NCI-H187 treated with DMSO at 0.1 percent for 48 hours (cell line): Measurements from ENCODE around the gene GTF3C6.
A peak's percentile ranks its signal among the peaks of the same experiment; 100 is the strongest.
"Not testable (repeated sequence)": the region's sequence is repeated elsewhere in the genome, so short reads cannot be mapped to it uniquely, and the experiment has no call there.

Source experiments
- DNase-seq: peaks from one replicate; lab custom pipeline; 2025; lab: John Stamatoyannopoulos, UW

GTF3C6 gene, protein sequence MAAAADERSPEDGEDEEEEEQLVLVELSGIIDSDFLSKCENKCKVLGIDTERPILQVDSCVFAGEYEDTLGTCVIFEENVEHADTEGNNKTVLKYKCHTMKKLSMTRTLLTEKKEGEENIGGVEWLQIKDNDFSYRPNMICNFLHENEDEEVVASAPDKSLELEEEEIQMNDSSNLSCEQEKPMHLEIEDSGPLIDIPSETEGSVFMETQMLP

DNA sequence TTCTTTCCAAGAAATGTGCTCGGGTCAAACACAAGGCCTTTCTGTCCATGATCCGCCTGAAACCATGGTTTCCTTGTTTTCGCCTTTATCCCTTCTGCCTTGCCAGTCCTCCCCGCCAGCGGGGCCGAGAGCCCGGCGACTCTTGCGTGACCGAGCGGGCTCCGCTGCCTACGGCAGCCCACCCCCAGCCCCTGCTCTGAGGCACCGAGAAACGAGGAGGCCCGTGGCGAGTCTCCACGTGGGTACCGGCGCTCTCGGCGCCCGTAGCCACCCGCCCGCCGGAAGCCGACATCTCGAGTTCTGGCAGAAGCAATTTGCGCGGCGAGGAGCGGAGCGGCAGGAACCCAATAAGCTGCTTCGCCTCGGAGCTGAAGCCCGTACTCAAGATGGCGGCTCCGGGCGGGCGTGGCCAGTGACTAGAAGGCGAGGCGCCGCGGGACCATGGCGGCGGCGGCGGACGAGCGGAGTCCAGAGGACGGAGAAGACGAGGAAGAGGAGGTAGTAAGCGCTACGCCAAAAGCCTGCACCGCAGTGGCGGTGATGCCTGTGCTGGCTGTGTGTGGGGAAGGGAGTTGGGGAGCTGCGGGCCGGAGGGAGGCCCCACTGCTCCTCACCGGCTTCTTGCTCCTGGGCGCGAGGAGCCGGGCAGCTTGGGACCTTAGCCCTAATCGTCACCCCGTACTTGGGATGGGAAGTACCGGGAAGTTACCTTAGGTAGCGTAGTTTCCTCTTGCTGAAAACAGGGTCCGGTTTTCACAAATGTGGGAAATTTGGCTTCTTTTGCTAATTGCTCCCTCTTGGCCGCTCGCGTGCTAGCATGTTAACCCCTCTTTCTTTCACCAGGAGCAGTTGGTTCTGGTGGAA lies at the start of gene GTF3C6:
Gene GTF3C6 (plus strand): TSS at position 378 of the 864 bp plus-strand sequence. CDS start 64 bp downstream, at position 442.
- peak; percentile 57 for DNase-seq

DNA sequence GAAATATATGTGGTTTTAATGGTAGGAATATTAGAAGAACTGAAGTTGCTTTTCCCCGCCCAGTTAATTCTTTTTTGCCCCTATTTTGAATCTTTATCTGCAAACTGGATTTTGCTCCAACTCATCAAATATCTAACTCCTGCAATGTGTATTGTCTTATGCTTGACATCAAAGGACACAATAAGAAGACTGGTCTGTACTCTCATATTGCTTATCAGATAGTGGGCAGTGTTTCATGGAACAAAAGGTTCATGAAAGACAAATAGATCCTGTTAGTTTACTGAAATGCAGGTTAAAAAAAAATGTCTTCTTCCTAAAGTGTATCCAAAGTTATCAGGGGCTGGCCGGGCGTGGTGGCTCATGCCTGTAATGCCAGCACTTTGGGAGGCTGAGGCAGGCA lies 27.7 kb upstream of the GTF3C6 start:
- no peak for DNase-seq

DNA sequence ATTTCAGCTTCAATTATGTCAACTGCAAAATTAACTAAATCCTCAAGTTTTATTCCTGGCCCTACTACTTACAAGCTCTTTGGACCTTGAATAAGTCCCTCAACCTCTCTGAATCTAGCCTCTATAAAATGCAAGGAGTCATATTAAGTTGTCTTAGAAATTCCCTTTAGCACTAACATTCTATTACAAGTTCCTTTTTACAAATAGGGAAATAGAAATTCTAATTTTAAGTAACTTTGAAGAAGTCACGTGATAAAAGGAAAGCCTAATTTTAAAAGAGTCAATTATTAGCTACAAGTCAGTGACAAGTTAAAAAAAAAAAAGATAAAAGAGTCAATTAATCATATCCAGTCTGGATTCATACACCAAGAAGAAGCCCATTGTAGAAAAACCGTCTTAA lies 24.6 kb upstream of the GTF3C6 start:
- DNase-seq: no peak

DNA sequence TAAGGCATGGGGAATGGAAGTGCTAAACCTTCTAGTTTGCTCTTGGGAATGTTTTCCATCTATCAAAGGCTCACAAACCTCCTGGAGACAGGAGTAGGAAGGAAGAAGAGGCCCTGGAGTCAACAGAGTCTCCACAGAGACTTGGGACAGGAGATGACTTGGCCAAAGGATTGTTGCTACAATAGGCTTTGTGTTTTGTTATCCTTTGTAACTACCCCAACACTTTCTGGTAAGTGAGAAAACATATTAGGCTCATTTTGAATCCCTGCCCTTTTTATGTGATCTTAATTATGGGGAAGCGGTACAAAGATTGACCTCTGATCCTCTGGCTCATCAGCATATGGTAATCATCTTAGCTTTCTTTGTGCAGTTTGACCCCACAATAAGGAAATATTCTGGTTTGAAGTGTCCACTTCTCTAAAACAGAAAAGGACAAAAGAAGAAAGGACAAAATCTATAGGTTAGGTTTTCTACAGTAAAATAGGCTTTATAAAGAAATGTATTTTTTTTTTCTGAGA lies 24.1 kb upstream of the GTF3C6 start:
- DNase-seq: no peak

DNA sequence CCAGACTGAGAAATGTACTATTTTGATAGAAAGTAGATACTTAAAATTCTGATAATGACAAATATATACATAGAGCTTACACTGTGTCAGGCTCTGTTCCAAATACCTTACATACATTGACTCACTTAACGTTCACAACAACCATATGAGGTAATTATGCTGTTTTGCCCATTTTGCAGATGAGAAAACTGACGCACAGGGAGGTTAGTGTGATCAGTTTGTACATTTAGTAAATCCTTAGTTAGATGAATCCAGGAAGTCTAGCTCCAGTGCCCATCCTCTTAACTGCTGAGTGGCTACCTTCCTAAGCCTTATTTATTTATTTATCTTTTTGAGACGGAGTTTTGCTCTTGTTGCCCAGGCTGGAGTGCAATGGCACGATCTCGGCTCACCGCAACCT lies 23.3 kb upstream of the GTF3C6 start:
- DNase-seq: no peak

DNA sequence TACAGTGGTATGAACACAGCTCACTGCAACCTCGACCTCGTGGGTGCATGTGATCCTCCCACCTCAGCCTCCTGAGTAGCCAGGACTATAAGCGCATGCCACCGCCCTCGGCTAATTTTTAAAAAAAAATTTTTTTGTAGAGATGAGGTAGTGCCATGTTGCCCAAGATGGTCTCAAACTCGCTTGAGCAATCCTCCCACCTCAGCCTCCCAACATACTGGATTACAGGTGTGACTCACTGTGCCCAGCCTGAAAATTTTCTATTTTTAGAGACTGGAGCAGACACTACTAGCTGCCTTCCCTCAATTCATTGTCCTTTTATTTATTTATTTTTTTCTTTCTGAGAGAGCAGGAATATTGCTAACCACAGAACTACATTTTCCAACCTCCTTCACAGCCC lies 20.3 kb upstream of the GTF3C6 start:
- no peak for DNase-seq

DNA sequence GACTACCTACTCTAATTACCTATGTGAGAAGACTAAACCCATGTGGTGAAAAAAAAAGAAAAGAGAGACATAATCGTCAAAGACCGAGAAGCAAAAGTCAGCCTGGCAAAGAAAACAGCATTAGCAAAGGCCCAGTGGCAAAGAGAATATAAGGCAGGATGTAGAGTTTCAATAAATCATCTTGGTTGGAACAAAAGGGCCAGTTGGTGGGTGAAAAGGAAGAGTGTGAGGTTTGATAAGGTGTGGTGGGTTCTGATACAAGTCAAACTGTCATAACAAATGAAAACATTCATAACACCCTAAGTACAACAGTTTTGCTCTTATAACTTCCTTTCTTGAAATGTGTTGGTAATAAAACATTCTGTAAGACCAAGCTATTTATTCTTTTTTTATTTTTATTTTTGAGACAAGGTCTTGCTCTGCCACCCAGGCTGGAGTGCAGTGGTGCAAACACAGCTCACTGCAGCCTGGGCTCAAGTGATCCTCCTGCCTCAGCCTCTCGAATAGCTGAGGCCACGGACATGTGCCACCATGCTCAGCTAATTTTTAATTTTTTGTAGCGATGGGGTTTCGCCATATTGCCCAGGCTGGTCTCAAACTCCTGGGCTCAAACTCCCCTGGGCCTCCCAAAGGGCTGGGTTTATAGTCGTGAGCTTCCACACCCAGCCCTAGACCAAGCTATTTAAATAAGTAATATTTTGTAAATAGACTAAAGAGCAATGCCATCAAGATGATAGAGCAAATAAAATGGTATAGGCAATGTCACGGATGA lies 18.9 kb upstream of the GTF3C6 start:
- DNase-seq: no peak

DNA sequence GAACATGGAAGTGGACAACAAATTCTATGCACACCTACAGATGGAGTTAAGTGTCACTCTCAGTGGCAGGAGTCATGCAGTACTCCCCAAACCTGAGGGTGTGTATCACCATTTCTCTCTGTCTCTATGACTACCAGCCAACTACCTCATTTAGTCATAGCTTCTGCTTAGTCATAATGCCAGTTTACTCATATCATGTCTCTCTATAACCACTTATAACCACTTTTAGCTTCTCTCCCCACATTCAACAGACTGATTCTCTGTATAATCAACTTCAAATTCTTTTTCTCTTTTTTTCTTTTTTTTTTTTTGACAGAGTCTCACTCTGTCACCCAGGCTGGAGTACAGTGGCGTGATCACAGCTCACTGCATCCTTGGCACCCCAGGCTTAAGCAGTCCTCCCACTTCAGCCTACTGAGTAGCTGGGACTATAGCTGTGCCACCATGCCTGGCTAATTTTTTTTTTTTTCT lies 13.8 kb upstream of the GTF3C6 start:
- DNase-seq: no peak

DNA sequence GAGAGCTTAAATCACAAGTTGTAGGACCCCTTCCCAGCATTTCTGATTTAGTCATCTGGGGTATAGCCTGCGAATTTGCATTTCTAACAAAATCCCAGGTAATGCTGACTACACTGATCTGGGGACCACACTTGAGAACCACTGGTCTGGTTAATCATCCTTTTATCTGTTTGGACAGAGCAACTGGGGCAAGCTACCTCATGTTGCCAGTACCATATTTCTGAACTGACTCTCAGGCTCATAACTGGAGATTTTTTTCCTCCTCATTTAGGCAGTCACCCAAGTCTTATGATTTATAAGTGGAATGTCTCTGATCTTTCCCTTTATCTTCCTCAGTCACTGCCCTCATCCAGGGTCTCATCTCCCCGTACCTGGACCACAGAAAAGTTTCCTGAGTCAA lies 12.0 kb upstream of the GTF3C6 start:
- DNase-seq: no peak

DNA sequence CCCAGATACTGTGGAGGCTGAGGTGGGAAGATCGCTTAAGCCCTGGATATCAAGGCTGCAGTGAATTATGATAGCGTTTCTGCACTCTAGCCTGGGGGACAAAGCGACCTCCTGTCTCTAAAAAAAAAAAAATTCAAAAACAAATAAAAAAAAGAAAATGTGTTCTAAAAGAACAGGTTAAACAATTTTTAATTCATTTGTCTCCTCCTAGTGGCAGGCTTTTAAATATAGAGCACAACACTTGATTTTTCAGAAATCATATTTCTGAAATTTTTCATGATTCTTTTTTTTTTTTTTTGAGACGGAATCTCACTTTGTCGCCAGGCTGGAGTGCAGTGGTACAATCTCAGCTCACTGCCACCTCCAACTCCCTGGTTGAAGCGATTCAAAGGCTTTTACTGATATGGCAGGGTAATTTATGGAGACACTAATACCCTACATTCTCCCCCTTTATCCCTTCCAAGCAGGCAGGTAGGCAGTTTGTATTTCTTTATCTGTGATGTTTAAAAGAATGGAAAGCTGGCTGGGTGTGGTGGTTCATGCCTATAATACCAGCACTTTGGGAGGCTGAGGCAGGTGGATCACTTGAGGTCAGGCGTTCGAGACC lies 8.7 kb upstream of the GTF3C6 start:
- DNase-seq: no peak

DNA sequence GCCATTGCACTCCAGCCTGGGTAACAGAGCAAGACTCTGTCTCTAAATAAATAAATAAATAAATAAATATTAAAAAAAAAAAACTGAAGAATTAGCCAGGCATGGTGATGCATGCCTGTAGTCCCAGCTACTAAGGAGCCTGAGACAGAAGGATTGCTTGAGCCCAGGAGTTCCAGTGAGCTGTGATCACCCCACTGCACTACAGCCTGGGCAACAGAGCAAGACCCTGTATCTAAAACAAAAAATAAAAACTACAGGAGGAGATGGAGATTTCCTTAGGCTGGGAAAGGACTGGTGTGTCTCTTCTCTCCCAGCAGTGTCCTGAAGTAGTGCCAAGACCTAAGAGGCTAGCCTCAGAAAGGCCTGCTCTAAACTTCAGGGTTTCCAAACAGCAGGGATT lies 8.1 kb upstream of the GTF3C6 start:
- DNase-seq: no peak

DNA sequence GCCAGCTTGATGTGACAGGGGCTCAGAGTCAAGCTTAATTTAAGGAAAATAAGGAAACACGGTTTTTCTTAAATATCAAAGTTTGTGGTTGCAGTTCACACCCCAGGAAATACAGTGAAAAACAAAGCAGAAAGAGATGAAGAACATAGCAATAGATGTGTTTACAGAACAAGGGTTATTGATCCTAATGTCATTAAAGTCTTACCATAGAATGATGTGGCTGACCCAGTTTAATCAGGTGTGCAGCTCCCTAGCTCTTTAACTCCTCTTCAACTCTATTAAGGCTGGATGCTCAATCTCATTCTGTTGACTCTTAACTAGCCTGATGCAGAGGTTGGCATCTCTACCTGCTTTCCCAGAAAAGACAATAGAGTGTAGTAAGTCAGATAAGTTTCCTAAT lies 7.5 kb upstream of the GTF3C6 start:
- no peak for DNase-seq

DNA sequence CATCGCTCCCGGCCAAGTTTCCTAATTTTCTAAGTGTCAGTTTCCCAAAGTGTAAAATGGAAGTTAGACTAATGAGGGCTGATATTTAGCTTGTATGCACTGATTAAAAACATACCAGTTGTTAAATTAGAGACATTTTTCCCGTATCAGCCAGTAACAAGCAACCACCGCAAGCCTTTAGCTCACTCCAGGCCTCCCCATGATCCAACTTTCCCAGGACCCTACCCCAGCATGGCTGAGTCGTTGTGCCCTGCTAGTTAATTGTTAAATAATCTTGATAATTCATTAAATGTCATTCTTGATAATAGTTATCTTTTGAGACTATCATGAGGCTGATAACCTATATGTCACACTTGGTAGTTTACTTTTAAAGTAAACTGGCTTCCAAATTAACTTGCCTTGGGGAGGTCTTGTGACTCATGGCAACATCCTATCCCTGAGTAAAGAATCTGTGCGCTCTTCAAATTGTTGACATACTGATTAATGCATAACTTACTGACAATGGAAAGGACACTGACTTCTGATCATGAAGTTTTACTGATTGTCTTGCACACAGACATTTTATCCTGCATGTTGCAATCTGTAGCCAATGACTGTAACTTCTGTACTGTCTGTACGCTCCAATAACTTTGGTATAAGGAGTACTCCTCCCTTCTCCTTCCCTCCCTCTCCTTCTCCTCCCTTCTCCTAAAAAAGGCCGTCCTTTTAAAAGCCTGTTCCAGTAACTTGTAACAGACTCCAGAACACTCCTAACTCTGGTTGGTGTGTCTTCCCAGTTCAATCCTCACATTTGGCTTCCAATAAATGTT lies 6.3 kb upstream of the GTF3C6 start:
- no peak for DNase-seq

DNA sequence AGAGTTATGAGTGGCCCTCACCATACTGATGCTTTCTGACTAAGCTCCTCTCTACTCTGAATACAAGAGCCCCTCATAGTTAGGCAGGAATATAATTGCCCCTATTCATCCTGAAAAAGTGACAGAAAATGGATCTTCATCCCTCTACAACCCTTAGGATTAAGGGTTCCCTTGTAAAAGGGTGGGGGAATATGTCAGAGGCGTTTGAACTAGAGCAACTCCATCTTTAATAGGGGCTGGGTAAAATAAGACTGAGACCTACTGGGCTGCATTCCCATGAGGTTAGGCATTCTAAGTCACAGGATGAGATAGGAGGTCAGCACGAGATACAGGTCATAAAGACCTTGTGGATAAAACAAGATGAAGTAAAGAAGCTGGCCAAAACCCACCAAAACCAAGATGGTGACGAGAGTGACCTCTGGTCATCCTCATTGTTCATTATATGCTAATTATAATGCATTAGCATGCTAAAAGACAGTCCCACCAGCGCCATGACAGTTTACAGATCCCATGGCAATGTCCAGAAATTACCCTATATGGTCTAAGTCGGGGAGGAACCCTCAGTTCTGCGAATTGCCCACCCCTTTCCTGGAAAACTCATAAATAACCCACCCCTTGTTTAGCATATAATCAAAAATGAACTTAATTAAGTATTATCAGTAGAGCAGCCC lies 4.7 kb upstream of the GTF3C6 start:
- DNase-seq: no peak

DNA sequence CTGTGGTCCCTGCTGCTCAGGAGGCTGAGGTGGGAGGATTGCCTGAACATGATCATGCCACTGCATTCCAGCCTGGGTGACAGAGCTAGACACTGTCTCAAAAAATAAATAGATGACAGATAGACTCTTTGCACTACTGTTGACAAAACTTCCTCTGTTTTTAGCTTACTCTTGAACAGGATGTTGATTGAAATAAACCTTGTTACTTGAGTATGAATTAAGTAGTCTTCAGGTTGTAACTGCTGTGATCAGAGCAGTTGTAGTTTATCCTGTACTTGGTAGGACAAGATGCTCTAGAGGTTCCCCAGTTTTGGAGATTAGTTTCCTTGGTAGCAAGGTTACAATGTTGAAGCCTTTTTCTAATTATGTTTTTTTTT lies 1.5 kb downstream of the GTF3C6 start:
- DNase-seq: no peak

DNA sequence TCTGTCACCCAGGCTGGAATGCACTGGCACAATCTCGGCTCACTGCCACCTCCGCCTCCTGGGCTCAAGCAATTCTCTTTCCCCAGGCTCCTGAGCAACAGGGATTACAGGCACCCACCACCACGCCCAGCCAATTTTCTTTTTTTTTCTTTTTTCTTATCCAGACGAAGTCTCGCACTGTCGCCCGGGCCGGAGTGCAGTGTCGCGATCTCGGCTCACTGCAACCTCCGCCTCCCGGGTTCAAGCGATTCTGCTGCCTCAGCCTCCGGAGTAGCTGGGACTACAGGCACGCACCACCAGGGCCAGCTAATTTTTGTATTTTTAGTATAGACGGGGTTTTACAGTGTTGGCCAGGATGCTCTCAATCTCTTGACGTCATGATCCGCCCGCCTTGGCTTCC lies 4.1 kb downstream of the GTF3C6 start:
- not testable (repeated sequence) for DNase-seq

DNA sequence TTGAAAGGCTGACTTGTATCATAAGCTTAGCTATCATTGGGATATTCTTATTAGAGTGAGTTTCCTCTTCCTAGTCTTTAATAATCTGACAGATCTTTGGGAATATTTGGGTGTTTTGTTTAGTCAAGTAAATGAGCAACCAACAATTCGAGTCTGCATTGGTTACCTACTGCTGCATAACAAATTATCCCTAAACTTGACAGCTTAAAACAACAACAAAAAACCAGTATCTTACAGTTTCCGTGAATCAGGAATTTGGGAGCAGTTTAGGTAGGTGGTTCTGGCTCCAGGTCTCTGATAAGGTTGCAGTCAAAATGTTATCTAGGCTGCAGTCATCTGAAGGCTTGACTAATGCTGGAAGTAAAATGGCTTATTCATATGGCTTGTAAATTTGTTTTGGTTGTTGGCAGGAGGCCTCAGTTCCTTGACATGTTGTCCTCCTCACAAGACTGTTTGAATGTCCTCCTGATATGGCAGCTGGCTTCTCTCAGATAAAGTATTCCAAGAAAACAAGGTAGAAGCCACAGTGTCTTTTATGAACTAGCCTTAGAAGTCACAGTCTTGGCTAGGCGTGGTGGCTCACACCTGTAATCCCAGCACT lies 7.2 kb downstream of the GTF3C6 start:
- DNase-seq: no peak

DNA sequence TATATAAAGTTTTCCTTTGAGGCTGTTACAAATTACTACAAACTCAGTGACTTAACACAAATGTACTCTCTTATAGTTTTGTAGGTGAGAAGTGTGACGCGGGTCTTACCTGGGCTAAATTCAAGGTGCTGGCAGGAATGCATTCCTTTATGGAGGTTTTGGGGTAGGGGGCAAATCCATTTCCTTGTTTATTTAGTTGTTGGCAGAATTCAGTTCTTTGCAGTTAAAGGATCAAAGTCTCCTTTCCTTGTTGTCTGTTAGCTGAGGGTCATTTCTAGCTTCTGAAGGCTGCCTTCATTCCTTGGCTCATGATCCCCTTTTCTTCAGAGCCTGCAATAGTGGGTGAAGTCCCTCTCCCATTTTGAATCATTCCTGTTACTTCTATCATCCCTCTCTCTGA lies 10.2 kb downstream of the GTF3C6 start:
- DNase-seq: not testable (repeated sequence)

DNA sequence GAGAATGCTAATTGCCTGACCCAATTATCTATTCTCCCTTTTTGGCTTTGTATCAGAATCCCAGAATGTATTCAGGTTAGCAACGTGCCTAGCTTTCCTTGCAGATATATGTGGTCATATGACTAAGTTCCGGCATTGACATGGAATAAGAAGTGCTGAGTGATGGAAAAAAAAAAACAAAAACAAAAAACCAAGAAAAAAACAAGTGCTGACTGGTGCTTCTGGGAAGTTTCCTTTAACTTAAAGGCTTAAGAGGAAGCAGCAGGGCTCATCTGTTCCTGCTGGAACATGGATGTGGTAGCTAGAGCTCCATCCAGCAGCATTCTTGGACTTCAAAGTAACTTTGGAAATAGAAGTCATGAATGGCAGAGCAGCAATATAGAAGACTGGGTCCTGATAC lies 13.0 kb downstream of the GTF3C6 start:
- DNase-seq: no peak

DNA sequence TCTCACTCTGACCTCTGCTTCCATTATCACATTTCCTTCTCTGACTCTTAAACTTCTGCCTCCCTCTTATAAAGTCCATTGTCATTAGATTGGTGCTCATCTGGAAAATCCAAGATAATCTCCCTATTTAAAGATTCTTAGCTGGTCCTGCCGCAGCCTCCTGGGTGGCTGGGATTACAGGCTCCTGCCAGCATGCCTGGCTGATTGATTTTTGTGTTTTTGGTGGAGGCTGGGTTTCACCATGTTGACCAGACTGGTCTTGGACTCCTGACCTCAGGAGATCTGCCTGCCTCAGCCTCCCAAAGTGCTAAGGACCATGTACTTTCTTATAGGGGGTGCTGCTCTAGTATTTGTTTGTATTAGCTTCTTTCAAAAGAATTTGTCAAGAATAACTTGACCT lies 18.1 kb downstream of the GTF3C6 start:
- no peak for DNase-seq
